Caco-2 (cell line): ENCODE data around the gene SFXN1. TPM values are rescaled to one million over a fixed set of nuclear protein-coding genes. Genes with fewer than 3 reads are reported as not detected.

Source experiments
- BruUV-seq: library from RNA; stranded (reverse); fragments of 400-500 nt; replicated peaks from 2 replicates; lab custom pipeline; 2021; lab: Mats Ljungman, UMichigan
- CTCF ChIA-PET: fragments of 300-600 bp; sonication (Branson Sonifier 250); formaldehyde crosslinking; loops from one replicate; lab custom pipeline; 2022; ENCODE audit warnings: antibody characterized with exemption; lab: Charles Lee
- POLR2A ChIA-PET: fragments of 300-600 bp; sonication (Branson Sonifier 250); formaldehyde crosslinking; loops from one replicate; lab custom pipeline; 2022; ENCODE audit warnings: antibody characterized with exemption; lab: Charles Lee
- DNase-seq, 2 experiments: peaks; one replicate each; pipeline versions ENCODE4 v3.0.0 to v3.0.0-alpha.2; 2020 to 2022
- H3K27me3 ChIP-seq: replicated peaks from 2 replicates; pipeline ENCODE4 v1.6.0; 2011; ENCODE audit warnings: low read length; ENCODE audit not compliant: control insufficient read depth, insufficient read depth
- H3K36me3 ChIP-seq: 2 replicates; pipeline ENCODE4 v1.5.1; 2011; ENCODE audit warnings: low read length; ENCODE audit not compliant: control insufficient read depth, insufficient read depth
- H3K4me1 ChIP-seq: fragments of 250-450 bp; sonication (Bioruptor Pico); 2 replicates; pipeline ENCODE4 v1.5.1; 2020; ENCODE audit warnings: mild to moderate bottlenecking
- H3K4me3 ChIP-seq: 2 replicates; pipeline ENCODE4 v1.5.1; 2011; ENCODE audit warnings: low read depth, mild to moderate bottlenecking, control low read depth, low read length
- H3K9me3 ChIP-seq: fragments of 250-450 bp; sonication (Bioruptor Pico); 2 replicates; pipeline ENCODE4 v1.5.1; 2020; ENCODE audit warnings: mild to moderate bottlenecking, moderate library complexity
- H3K27ac Mint-ChIP-seq: one replicate; pipeline ENCODE4 v1.8.0; 2022; ENCODE audit warnings: mixed read lengths; ENCODE audit not compliant: unreplicated experiment
- H3K27me3 Mint-ChIP-seq: one replicate; pipeline ENCODE4 v1.8.0; 2022; ENCODE audit warnings: mixed read lengths; ENCODE audit not compliant: insufficient read depth, unreplicated experiment
- H3K36me3 Mint-ChIP-seq: one replicate; pipeline ENCODE4 v1.8.0; 2022; ENCODE audit warnings: mild to moderate bottlenecking, mixed read lengths; ENCODE audit not compliant: insufficient read depth, unreplicated experiment
- H3K4me1 Mint-ChIP-seq: one replicate; pipeline ENCODE4 v1.8.0; 2022; ENCODE audit warnings: low read depth, mixed read lengths; ENCODE audit not compliant: unreplicated experiment
- H3K4me3 Mint-ChIP-seq: one replicate; pipeline ENCODE4 v1.8.0; 2022; ENCODE audit warnings: mild to moderate bottlenecking, moderate library complexity, mixed read lengths; ENCODE audit not compliant: unreplicated experiment
- H3K9me3 Mint-ChIP-seq: one replicate; pipeline ENCODE4 v1.8.0; 2022; ENCODE audit warnings: mixed read lengths; ENCODE audit not compliant: unreplicated experiment
- intact Hi-C: fragments of 100-400 bp; cut with micrococcal nuclease; formaldehyde crosslinking; loops from one replicate; pipeline ENCODE4 v1.10.0; 2022; ENCODE audit not compliant: unreplicated experiment
- total RNA-seq: library from RNA; stranded (reverse); gene quantifications from 2 replicates; pipeline ENCODE4 v1.2.3, GENCODE V29; 2022
- TF ChIP-seq, protein P1 (sequence below), 2 experiments: fragments of 200-600 bp in 1 of 2; IDR thresholded peaks; 1 replicate in 1 of 2; 2 replicates in 1 of 2; pipeline versions ENCODE4 v1.5.1 to v1.8.0; 2011 to 2022; ENCODE audit warnings: antibody characterized with exemption in 1 of 2, control low read depth in 1 of 2, inconsistent platforms in 1 of 2, low read depth in 1 of 2, low read length in 1 of 2, mild to moderate bottlenecking in 1 of 2, moderate library complexity in 1 of 2; ENCODE audit not compliant: insufficient read depth in 1 of 2, severe bottlenecking in 1 of 2, unreplicated experiment in 1 of 2

The SFXN1 gene
- total RNA-seq, 1 experiment from 2014 or later = 104 TPM

DNA sequence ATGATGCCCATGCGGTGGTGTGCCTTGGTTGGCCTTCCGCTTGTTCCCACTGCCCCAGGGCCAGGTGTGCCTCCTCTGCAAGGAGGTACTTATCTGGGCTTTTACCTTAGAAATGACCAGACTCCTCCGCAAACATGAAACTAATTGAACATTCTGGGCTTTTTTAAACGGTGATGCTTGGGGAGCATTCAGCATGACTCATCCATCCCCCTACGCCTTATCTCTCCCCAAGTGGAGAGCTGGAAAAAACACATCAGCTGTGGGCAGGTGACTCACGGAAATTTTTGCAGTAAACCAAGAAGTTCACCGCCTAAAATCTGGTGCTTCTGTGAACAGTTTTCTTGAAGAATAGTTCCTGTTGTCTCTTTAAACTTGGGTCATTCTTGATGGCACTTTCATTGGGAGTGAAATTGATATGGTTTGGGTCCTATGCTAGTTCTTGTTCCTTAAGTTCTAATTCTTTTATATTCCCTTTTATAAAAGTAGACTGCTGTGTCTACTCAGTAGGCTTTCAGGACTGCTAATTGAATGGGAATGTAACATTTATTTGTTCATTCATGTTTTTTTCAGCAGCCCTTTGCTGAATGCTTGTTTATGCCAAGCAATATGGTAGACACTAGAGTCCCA lies 39.6 kb downstream of the SFXN1 start:
- Histone ChIP-seq H3K27me3 (no peaks in the 10 kb centered on the region), H3K4me3 (no peak overlapping the region), H3K36me3 (peaks cover 3% of the 10 kb centered on the region), H3K4me1 (peaks cover 4% of the 10 kb centered on the region; the same call in 1 of the 2 replicates), H3K9me3 (no peaks in the 10 kb centered on the region)
- CTCF ChIA-PET = no interaction called here
- Mint-ChIP-seq H3K4me1 (peaks cover 8% of the 10 kb centered on the region), H3K4me3 (no peak overlapping the region), H3K27me3 (no peaks in the 10 kb centered on the region), H3K9me3 (no peaks in the 10 kb centered on the region), H3K27ac (no peak overlapping the region), H3K36me3 (peaks cover 83% of the 10 kb centered on the region)
- POLR2A ChIA-PET = no interaction called here
- no peak for DNase-seq
- BruUV-seq = no TSS peak
- intact Hi-C loops = no loop called here
- TF ChIP-seq, protein P1, sequence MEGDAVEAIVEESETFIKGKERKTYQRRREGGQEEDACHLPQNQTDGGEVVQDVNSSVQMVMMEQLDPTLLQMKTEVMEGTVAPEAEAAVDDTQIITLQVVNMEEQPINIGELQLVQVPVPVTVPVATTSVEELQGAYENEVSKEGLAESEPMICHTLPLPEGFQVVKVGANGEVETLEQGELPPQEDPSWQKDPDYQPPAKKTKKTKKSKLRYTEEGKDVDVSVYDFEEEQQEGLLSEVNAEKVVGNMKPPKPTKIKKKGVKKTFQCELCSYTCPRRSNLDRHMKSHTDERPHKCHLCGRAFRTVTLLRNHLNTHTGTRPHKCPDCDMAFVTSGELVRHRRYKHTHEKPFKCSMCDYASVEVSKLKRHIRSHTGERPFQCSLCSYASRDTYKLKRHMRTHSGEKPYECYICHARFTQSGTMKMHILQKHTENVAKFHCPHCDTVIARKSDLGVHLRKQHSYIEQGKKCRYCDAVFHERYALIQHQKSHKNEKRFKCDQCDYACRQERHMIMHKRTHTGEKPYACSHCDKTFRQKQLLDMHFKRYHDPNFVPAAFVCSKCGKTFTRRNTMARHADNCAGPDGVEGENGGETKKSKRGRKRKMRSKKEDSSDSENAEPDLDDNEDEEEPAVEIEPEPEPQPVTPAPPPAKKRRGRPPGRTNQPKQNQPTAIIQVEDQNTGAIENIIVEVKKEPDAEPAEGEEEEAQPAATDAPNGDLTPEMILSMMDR (IDR thresholded peaks at IDR 0.05; ENCODE audit: insufficient read depth in 1 of 2, low read depth in 1 of 2, low read length in 1 of 2, severe bottlenecking in 1 of 2, unreplicated experiment in 1 of 2) = no peak

DNA sequence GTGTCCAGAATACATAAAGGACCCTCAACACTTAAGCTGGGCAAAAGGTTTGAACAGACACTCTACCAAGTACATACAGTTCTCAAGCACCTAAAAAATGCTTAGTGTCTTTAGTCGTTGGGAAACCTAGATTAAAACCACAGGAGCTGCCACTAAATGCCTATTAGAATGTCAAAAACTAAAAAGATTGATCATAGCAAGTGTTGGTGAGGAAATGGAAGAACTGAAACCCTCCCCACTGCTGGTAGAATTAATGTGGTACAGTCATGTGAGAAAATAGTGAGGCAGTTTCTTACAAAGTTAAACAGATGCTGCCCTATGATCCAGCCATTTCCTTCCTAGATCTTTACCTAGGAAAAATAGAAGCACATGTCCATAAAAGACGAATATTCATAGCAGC lies 40.6 kb downstream of the SFXN1 start:
- Histone ChIP-seq H3K36me3 (peaks cover 3% of the 10 kb centered on the region), H3K4me1 (peaks cover 4% of the 10 kb centered on the region; the same call in 1 of the 2 replicates), H3K27me3 (no peaks in the 10 kb centered on the region), H3K9me3 (no peaks in the 10 kb centered on the region), H3K4me3 (no peak overlapping the region)
- DNase-seq = no peak
- ChIA-PET POLR2A (no interaction called here), CTCF (no interaction called here)
- no peaks in the 10 kb centered on the region for H3K27me3 Mint-ChIP-seq
- peaks cover 82% of the 10 kb centered on the region for H3K36me3 Mint-ChIP-seq
- no peak overlapping the region for H3K4me3 Mint-ChIP-seq
- TF ChIP-seq, protein P1 (IDR thresholded peaks at IDR 0.05; ENCODE audit: insufficient read depth in 1 of 2, low read depth in 1 of 2, low read length in 1 of 2, severe bottlenecking in 1 of 2, unreplicated experiment in 1 of 2) = no peak
- no TSS peak for BruUV-seq
- intact Hi-C loops = no loop called here
- H3K27ac Mint-ChIP-seq = no peak overlapping the region
- H3K4me1 Mint-ChIP-seq = peaks cover 8% of the 10 kb centered on the region
- no peaks in the 10 kb centered on the region for H3K9me3 Mint-ChIP-seq

DNA sequence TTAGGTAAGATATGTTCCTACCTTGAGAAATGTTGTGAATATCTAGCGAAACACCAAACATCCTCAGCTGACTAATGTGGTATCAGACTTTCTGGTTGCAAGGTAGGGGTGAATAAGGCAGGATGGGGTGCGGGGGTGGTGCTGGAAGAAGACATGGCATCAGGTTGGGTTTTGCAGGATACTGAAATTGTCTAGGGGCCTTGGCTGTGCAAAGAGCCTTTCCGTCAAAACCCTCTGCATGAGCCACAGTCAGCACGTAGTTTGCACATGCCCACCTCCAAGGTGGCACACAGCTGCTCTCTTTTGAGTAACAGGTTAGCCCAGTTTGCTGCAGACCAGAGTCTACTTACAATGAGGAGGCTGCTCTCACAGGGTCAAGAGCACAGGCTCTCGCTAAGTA lies 42.0 kb downstream of the SFXN1 start:
- intact Hi-C loops = no loop called here
- Histone ChIP-seq H3K27me3 (no peaks in the 10 kb centered on the region), H3K36me3 (peaks cover 2% of the 10 kb centered on the region; the same call in 1 of the 2 replicates), H3K4me3 (no peak overlapping the region), H3K4me1 (peaks cover 4% of the 10 kb centered on the region; the same call in 1 of the 2 replicates), H3K9me3 (no peaks in the 10 kb centered on the region)
- Mint-ChIP-seq H3K9me3 (no peaks in the 10 kb centered on the region), H3K27ac (no peak overlapping the region), H3K4me1 (peaks cover 8% of the 10 kb centered on the region), H3K36me3 (peaks cover 81% of the 10 kb centered on the region), H3K4me3 (no peak overlapping the region), H3K27me3 (no peaks in the 10 kb centered on the region)
- ChIA-PET POLR2A (no interaction called here), CTCF (no interaction called here)
- no peak for DNase-seq
- no TSS peak for BruUV-seq
- TF ChIP-seq, protein P1 (IDR thresholded peaks at IDR 0.05; ENCODE audit: insufficient read depth in 1 of 2, low read depth in 1 of 2, low read length in 1 of 2, severe bottlenecking in 1 of 2, unreplicated experiment in 1 of 2) = no peak
